Fibroblast of lung (primary cell): ENCODE results near the gene GPR26. TPM values are rescaled to one million over a fixed set of nuclear protein-coding genes. Genes with fewer than 3 reads are reported as not detected.

ENCODE experiments used
- DNase-seq, 2 donors: peaks; one replicate each; pipeline versions ENCODE4 v3.0.0 to v3.0.0-alpha.2; 2010; ENCODE audit warnings: low read depth in 2 of 2
- H2AFZ ChIP-seq: 2 replicates; pipeline ENCODE4 v1.5.1; 2012; ENCODE audit warnings: low read length, control low read depth, inconsistent platforms
- H3K27ac ChIP-seq: 2 replicates; pipeline ENCODE4 v1.5.1; 2011; ENCODE audit warnings: low read length, control low read depth; ENCODE audit not compliant: insufficient read depth
- H3K27me3 ChIP-seq: 2 replicates; pipeline ENCODE4 v1.5.1; 2011; ENCODE audit warnings: mild to moderate bottlenecking, low read length; ENCODE audit not compliant: control insufficient read depth, insufficient read depth
- H3K36me3 ChIP-seq: 2 replicates; pipeline ENCODE4 v1.5.1; 2011; ENCODE audit warnings: low read length; ENCODE audit not compliant: control insufficient read depth, insufficient read depth
- H3K4me1 ChIP-seq: 2 replicates; pipeline ENCODE4 v1.5.1; 2011; ENCODE audit warnings: low read length; ENCODE audit not compliant: control insufficient read depth, insufficient read depth; ENCODE audit errors: extremely low read depth
- H3K4me2 ChIP-seq: 2 replicates; pipeline ENCODE4 v1.5.1; 2011; ENCODE audit warnings: low read length, control low read depth; ENCODE audit not compliant: insufficient read depth; ENCODE audit errors: extremely low read depth
- H3K4me3 ChIP-seq, 4 experiments: fragments of 200-600 bp in 1 of 4; sonication (generic) in 1 of 4; replicated peaks in 1 of 4; 2 replicates each; pipeline ENCODE4 v1.5.1; 2011 to 2016; ENCODE audit warnings: low read length in 4 of 4, low read depth in 3 of 4, mild to moderate bottlenecking in 3 of 4, control low read depth in 2 of 4, inconsistent platforms in 1 of 4, mixed read lengths in 1 of 4; ENCODE audit not compliant: insufficient read depth in 1 of 4; ENCODE audit errors: control extremely low read depth in 1 of 4
- H3K79me2 ChIP-seq: 2 replicates; pipeline ENCODE4 v1.5.1; 2012; ENCODE audit warnings: mild to moderate bottlenecking, low read length, inconsistent platforms; ENCODE audit not compliant: control insufficient read depth, insufficient read depth
- H3K9ac ChIP-seq: 2 replicates; pipeline ENCODE4 v1.5.1; 2011; ENCODE audit warnings: mild to moderate bottlenecking, low read length, control low read depth; ENCODE audit not compliant: insufficient read depth
- H3K9me3 ChIP-seq: 2 replicates; pipeline ENCODE4 v1.5.1; 2012; ENCODE audit warnings: low read depth, low read length; ENCODE audit not compliant: control insufficient read depth, insufficient read depth
- H4K20me1 ChIP-seq: 2 replicates; pipeline ENCODE4 v1.5.1; 2011; ENCODE audit warnings: low read length; ENCODE audit not compliant: control insufficient read depth, insufficient read depth; ENCODE audit errors: extremely low read depth
- EZH2 ChIP-seq: IDR thresholded peaks from 2 replicates; pipeline ENCODE4 v1.5.1; 2012; ENCODE audit warnings: low read length, control low read depth, mild to moderate bottlenecking; ENCODE audit errors: missing control alignments
- polyA plus RNA-seq, 2 donors: library from polyadenylated mRNA; depleted of rRNA in 1 of 2; stranded (reverse) in 1 of 2; unstranded in 1 of 2; fragments of >200 nt; gene quantifications; 2 replicates each; pipeline ENCODE4 v1.2.1, GENCODE V29; 2011 to 2012; ENCODE audit warnings: missing spikeins in 1 of 2
- total RNA-seq: library from RNA; depleted of rRNA; stranded (reverse); fragments of >200 nt; gene quantifications from 2 replicates; pipeline ENCODE4 v1.2.1, GENCODE V29; 2014
- TF ChIP-seq, protein P1 (sequence below), 2 donors: IDR thresholded peaks in 1 of 2; conservative IDR thresholded peaks in 1 of 2; 1 replicate in 1 of 2; 2 replicates in 1 of 2; pipeline ENCODE4 v1.5.1; 2011 to 2012; ENCODE audit warnings: low read length in 2 of 2, control low read depth in 1 of 2, inconsistent platforms in 1 of 2, low read depth in 1 of 2, mild to moderate bottlenecking in 1 of 2

Gene GPR26
- total and polyA plus RNA-seq, 2 donors (not counting 1 experiment from before 2014, with no cell fraction given), result not detected

DNA sequence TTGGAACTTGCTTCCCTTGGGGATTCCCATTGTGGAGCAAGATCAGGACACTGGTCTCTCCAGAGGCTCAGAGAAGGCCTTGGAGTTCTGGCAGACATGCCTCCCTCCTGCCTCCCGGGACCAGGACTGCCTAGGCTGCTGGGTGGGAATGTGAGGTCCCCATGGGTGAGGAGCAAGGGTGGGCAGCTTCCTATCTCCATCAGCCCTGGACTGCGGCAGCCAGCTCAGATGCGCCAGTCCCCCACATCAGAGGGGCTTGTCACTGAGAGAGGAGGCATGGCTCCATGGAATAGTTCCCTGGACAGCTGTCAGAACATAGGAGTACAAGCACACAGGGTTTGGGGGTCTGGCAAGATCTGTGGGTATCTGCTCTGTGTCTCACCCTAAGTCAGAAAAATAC lies 17.3 kb downstream of the GPR26 start:
- DNase-seq, result no peak

DNA sequence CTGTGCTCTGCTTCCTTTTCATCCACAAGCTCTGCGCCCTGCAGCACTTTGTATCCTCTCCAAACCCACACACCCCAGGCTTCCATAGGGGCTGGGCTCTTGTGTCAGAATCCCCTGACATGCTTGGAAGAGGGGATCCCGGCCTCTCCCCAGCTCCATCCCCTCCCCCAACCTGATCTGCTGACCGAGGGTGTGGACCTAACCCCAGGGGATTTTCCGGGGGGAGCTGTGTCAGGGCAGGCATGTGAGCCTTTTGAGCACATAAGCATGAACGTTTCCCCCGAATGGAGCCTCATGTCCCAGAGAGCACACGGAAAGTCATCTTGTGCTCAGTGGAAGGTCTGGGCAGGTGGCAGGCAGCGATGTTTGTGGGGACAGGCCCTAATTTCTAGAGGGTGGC lies 17.7 kb downstream of the GPR26 start:
- Histone ChIP-seq H3K79me2 (no peaks in the 10 kb centered on the region), H3K36me3 (no peaks in the 10 kb centered on the region), H3K4me2 (no peak overlapping the region), H3K27me3 (no peaks in the 10 kb centered on the region), H3K27ac (no peak overlapping the region), H3K9me3 (no peaks in the 10 kb centered on the region), H4K20me1 (no peaks in the 10 kb centered on the region), H2AFZ (no peak overlapping the region), H3K4me3 (no peak overlapping the region), H3K9ac (no peak overlapping the region), H3K4me1 (no peaks in the 10 kb centered on the region)
- no peak for TF ChIP-seq EZH2
- TF ChIP-seq, protein P1, sequence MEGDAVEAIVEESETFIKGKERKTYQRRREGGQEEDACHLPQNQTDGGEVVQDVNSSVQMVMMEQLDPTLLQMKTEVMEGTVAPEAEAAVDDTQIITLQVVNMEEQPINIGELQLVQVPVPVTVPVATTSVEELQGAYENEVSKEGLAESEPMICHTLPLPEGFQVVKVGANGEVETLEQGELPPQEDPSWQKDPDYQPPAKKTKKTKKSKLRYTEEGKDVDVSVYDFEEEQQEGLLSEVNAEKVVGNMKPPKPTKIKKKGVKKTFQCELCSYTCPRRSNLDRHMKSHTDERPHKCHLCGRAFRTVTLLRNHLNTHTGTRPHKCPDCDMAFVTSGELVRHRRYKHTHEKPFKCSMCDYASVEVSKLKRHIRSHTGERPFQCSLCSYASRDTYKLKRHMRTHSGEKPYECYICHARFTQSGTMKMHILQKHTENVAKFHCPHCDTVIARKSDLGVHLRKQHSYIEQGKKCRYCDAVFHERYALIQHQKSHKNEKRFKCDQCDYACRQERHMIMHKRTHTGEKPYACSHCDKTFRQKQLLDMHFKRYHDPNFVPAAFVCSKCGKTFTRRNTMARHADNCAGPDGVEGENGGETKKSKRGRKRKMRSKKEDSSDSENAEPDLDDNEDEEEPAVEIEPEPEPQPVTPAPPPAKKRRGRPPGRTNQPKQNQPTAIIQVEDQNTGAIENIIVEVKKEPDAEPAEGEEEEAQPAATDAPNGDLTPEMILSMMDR (conservative IDR thresholded peaks at IDR 0.05 in 1 of 2, IDR thresholded peaks at IDR 0.05 in 1 of 2; ENCODE audit: low read depth in 1 of 2, low read length in 2 of 2), result no peak
- DNase-seq, result no peak

More for the DNA sequence above, 17.3 kb downstream of the GPR26 start:
- H3K36me3 ChIP-seq, result no peaks in the 10 kb centered on the region
- H3K4me1 ChIP-seq, result no peaks in the 10 kb centered on the region
- no peak overlapping the region for H3K4me3 ChIP-seq
- H3K9ac ChIP-seq, result no peak overlapping the region
- H3K9me3 ChIP-seq, result no peaks in the 10 kb centered on the region
- no peak overlapping the region for H3K27ac ChIP-seq
- H4K20me1 ChIP-seq, result no peaks in the 10 kb centered on the region
- no peaks in the 10 kb centered on the region for H3K79me2 ChIP-seq
- no peak overlapping the region for H3K4me2 ChIP-seq
- no peak overlapping the region for H2AFZ ChIP-seq
- TF ChIP-seq, protein P1 (conservative IDR thresholded peaks at IDR 0.05 in 1 of 2, IDR thresholded peaks at IDR 0.05 in 1 of 2; ENCODE audit: low read depth in 1 of 2, low read length in 2 of 2), result no peak
- no peak for TF ChIP-seq EZH2
- H3K27me3 ChIP-seq, result no peaks in the 10 kb centered on the region

DNA sequence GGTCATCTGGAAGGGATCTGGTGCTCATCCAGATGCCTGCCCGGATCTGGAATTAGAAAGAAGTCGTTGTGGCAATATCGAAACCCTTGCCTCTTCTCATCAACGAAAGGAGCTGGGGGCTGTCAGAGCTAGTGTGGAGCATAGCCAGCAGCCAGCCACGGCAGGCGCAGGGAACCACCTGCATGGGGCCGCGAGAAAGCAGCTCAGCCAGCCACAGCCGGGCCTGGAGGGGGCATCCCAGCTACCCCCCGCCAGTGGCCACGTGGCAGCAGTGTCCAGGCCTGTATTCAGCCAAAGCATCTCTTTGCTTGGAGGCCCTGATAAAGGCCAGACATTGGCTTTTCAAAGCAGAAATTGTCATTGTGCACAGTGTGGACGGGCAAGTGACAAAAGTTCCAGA lies 19.1 kb downstream of the GPR26 start:
- Histone ChIP-seq H3K9me3 (no peaks in the 10 kb centered on the region), H4K20me1 (no peaks in the 10 kb centered on the region), H3K27me3 (no peaks in the 10 kb centered on the region), H3K4me1 (no peaks in the 10 kb centered on the region), H3K27ac (no peak overlapping the region), H3K4me3 (no peak overlapping the region), H3K79me2 (no peaks in the 10 kb centered on the region), H2AFZ (no peak overlapping the region), H3K9ac (no peak overlapping the region), H3K36me3 (no peaks in the 10 kb centered on the region), H3K4me2 (no peak overlapping the region)
- TF ChIP-seq EZH2, result no peak
- TF ChIP-seq, protein P1 (conservative IDR thresholded peaks at IDR 0.05 in 1 of 2, IDR thresholded peaks at IDR 0.05 in 1 of 2; ENCODE audit: low read depth in 1 of 2, low read length in 2 of 2), result no peak
- DNase-seq, result no peak
